Measurements from ENCODE around the gene LAD1. TPM values are rescaled to one million over a fixed set of nuclear protein-coding genes. Genes with fewer than 3 reads are reported as not detected.

The LAD1 gene, protein sequence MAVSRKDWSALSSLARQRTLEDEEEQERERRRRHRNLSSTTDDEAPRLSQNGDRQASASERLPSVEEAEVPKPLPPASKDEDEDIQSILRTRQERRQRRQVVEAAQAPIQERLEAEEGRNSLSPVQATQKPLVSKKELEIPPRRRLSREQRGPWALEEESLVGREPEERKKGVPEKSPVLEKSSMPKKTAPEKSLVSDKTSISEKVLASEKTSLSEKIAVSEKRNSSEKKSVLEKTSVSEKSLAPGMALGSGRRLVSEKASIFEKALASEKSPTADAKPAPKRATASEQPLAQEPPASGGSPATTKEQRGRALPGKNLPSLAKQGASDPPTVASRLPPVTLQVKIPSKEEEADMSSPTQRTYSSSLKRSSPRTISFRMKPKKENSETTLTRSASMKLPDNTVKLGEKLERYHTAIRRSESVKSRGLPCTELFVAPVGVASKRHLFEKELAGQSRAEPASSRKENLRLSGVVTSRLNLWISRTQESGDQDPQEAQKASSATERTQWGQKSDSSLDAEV
- total RNA-seq: 64.2 and 66.9 TPM in 2 replicates
- 63.5 and 68.6 TPM in 2 replicates for polyA plus RNA-seq

DNA sequence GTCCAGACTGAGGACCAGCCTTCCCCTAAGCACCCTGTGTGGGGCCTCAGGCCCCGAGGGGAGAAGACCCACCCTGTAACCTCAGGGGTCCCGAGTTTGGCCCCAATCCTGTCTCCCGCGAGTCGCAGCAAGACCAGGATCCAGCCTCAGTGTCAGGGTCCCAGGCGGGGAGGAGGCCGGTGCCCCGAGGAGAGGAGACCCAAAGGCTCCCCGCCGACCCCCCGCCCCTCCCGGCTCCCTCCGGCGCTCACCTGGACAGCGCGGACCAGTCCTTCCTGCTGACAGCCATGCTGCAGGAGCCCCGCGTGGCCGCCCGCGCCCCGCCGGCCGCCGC is at the start of gene LAD1:
LAD1 (minus strand) TSS at position 307 of the 334 bp plus-strand sequence; CDS start at position 289, 18 bp downstream.
- Histone ChIP-seq H3K36me3 (replicated peaks; ENCODE audit: insufficient read depth, low read depth) (no peaks in the 10 kb centered on the region), H3K27ac (peak within 1 kb of the TSS; percentile 98), H3K9me2 (replicated peaks; ENCODE audit: insufficient read depth) (no peaks in the 10 kb centered on the region), H3K4me1 (ENCODE audit: insufficient read depth) (peaks cover 44% of the 10 kb centered on the region), H3K9me3 (ENCODE audit: low read depth) (no peaks in the 10 kb centered on the region), H3K4me2 (peak within 1 kb of the TSS; percentile 82), H2AFZ (peak within 1 kb of the TSS; percentile 32), H3K27me3 (no peaks in the 10 kb centered on the region), H3K79me2 (peaks cover 40% of the 10 kb centered on the region), H4K20me1 (ENCODE audit: insufficient read depth, poor library complexity, severe bottlenecking) (peaks cover 8% of the 10 kb centered on the region), H3K4me3 (peak within 1 kb of the TSS; percentile 21)
- no peak for TF ChIP-seq EZH2phosphoT487 (IDR thresholded peaks at IDR 0.05; ENCODE audit: low read depth, severe bottlenecking, unreplicated experiment)
- TF ChIP-seq, protein P1, sequence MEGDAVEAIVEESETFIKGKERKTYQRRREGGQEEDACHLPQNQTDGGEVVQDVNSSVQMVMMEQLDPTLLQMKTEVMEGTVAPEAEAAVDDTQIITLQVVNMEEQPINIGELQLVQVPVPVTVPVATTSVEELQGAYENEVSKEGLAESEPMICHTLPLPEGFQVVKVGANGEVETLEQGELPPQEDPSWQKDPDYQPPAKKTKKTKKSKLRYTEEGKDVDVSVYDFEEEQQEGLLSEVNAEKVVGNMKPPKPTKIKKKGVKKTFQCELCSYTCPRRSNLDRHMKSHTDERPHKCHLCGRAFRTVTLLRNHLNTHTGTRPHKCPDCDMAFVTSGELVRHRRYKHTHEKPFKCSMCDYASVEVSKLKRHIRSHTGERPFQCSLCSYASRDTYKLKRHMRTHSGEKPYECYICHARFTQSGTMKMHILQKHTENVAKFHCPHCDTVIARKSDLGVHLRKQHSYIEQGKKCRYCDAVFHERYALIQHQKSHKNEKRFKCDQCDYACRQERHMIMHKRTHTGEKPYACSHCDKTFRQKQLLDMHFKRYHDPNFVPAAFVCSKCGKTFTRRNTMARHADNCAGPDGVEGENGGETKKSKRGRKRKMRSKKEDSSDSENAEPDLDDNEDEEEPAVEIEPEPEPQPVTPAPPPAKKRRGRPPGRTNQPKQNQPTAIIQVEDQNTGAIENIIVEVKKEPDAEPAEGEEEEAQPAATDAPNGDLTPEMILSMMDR (IDR thresholded peaks at IDR 0.05; ENCODE audit: poor library complexity): no peak
- TF ChIP-seq EZH2 (IDR thresholded peaks at IDR 0.05; ENCODE audit: borderline replicate concordance): no peak
- no peak for DNase-seq (ENCODE audit: low spot score)
- 6% methylated on average over 12 of the region's 25 CpGs for WGBS (ENCODE audit: low lambda C conversion rate, missing lambda C conversion rate)

DNA sequence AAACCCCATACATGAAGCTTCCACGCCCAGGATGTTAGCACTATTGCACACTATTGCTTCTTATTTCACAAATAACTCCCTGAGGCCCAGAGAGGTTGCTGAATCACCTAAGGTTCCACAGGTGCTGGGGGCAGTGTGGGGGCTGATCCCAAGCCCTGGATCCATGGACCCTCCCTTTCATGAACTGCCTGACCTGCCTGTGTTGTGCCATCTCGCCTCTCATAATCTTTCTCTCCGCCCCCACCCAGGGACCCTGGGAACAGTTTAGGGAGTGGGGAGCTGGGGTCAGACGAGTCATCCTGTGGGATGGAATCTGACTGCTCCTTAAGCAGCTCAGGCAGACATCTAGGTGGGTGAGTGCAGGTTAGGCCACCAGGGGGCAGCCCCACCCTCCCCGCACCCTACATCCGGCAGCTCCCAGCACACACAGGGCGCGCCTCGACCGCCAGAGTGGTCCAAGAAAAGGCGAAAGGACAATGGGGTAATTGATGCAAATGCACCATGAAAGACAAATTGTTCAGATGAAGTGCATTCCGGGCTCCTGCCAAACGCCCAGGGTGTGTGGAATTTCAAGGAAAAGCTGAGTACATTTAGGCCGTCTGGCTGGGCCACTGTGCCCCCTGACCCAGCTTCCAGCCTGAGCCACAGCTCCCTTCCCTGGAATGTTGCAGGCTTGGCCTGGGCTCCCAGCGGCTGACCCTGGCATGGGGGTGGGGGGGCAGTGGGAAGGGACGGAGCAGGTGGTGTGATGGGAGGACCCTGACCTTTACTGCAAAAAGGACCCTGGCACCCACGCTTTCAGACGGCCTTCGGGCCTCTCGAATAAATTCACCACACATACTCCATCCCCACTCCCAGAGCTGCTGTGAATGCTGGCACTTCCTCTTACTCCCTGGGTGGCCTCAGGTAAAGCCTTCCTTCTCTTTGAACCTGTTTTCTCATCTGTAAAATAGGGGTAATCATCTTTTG is 49.1 kb upstream of the LAD1 start:
- Histone ChIP-seq H3K4me3 (no peak overlapping the region), H3K4me2 (no peak overlapping the region), H3K9me3 (ENCODE audit: low read depth) (no peaks in the 10 kb centered on the region), H3K27ac (no peak overlapping the region), H4K20me1 (ENCODE audit: insufficient read depth, poor library complexity, severe bottlenecking) (no peaks in the 10 kb centered on the region), H3K36me3 (replicated peaks; ENCODE audit: insufficient read depth, low read depth) (no peaks in the 10 kb centered on the region), H2AFZ (no peak overlapping the region), H3K27me3 (no peaks in the 10 kb centered on the region), H3K79me2 (no peaks in the 10 kb centered on the region), H3K4me1 (ENCODE audit: insufficient read depth) (peaks cover 13% of the 10 kb centered on the region), H3K9me2 (replicated peaks; ENCODE audit: insufficient read depth) (no peaks in the 10 kb centered on the region)
- TF ChIP-seq EZH2 (IDR thresholded peaks at IDR 0.05; ENCODE audit: borderline replicate concordance): no peak
- TF ChIP-seq, protein P1 (IDR thresholded peaks at IDR 0.05; ENCODE audit: poor library complexity): peak; percentile 73
- peak; percentile 83 for DNase-seq (ENCODE audit: low spot score)
- WGBS (ENCODE audit: low lambda C conversion rate, missing lambda C conversion rate): 35% methylated on average over 17 of the region's 20 CpGs

DNA sequence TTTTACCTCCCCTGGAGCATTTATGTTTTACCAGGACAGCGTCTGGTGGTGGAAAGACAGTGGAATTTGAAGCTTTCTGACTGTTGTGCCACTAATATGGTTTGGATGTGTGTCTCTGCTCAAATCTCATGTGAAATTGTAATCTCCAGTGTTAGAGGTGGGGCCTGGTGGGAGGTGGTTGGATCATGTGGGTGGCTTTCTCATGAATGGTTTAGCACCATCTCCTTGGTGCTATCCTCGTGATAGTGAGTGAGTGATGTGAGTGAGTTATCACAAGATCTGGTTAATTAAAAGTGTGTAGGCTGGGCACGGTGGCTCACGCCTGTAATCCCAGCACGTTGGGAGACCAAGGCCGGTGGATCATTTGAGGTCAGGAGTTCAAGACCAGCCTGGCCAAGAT is 46.2 kb upstream of the LAD1 start:
- Histone ChIP-seq H3K27me3 (no peaks in the 10 kb centered on the region), H3K36me3 (replicated peaks; ENCODE audit: insufficient read depth, low read depth) (no peaks in the 10 kb centered on the region), H3K4me3 (no peak overlapping the region), H4K20me1 (ENCODE audit: insufficient read depth, poor library complexity, severe bottlenecking) (no peaks in the 10 kb centered on the region), H3K4me2 (no peak overlapping the region), H3K4me1 (ENCODE audit: insufficient read depth) (peaks cover under 1% of the 10 kb centered on the region), H2AFZ (no peak overlapping the region), H3K9me3 (ENCODE audit: low read depth) (no peaks in the 10 kb centered on the region), H3K27ac (no peak overlapping the region), H3K79me2 (no peaks in the 10 kb centered on the region), H3K9me2 (replicated peaks; ENCODE audit: insufficient read depth) (no peaks in the 10 kb centered on the region)
- no peak for DNase-seq (ENCODE audit: low spot score)
- TF ChIP-seq EZH2 (IDR thresholded peaks at IDR 0.05; ENCODE audit: borderline replicate concordance): no peak
- TF ChIP-seq, protein P1 (IDR thresholded peaks at IDR 0.05; ENCODE audit: poor library complexity): no peak
- TF ChIP-seq EZH2phosphoT487 (IDR thresholded peaks at IDR 0.05; ENCODE audit: low read depth, severe bottlenecking, unreplicated experiment): no peak
- WGBS (ENCODE audit: low lambda C conversion rate, missing lambda C conversion rate): 82% methylated on average over 6 of the region's 6 CpGs

Measured in hepatocyte (in vitro differentiated cells).